HL-60 (cell line): Measurements from ENCODE around the gene RSPH9.

Source experiments
- DNase-seq, 2 experiments: peaks; one replicate each; pipeline ENCODE4 v3.0.0-alpha.2; 2010 to 2020; ENCODE audit warnings: low read depth in 1 of 2, low spot score in 1 of 2
- H3K27ac ChIP-seq: fragments of 250-450 bp; sonication (Bioruptor Pico); replicated peaks from 2 replicates; pipeline ENCODE4 v1.5.1; 2020; ENCODE audit warnings: mild to moderate bottlenecking, moderate library complexity
- H3K27me3 ChIP-seq: fragments of 250-450 bp; sonication (Bioruptor Pico); 2 replicates; pipeline ENCODE4 v1.5.1; 2021; ENCODE audit warnings: mild to moderate bottlenecking, moderate library complexity; ENCODE audit not compliant: insufficient read depth, poor library complexity, severe bottlenecking
- H3K4me3 ChIP-seq: replicated peaks from 2 replicates; pipeline ENCODE4 v1.5.1; 2011; ENCODE audit warnings: mild to moderate bottlenecking, control low read depth, low read length; ENCODE audit not compliant: insufficient read depth
- CTCF ChIP-seq: IDR thresholded peaks from one replicate; pipeline ENCODE4 v1.5.1; 2011; ENCODE audit warnings: low read length, control low read depth, inconsistent platforms; ENCODE audit not compliant: insufficient read depth
- GABPA ChIP-seq: IDR thresholded peaks from 2 replicates; pipeline ENCODE4 v1.6.1; 2012; ENCODE audit warnings: low read depth
- POLR2AphosphoS5 ChIP-seq: IDR thresholded peaks from 2 replicates; pipeline ENCODE4 v1.6.1; 2012; ENCODE audit warnings: low read depth
- SPI1 ChIP-seq: IDR thresholded peaks from 2 replicates; pipeline ENCODE4 v1.6.1; 2012; ENCODE audit warnings: low read depth, mild to moderate bottlenecking, borderline replicate concordance
- TF ChIP-seq, protein P1 (sequence below): IDR thresholded peaks from 2 replicates; pipeline ENCODE4 v1.6.1; 2012; ENCODE audit warnings: low read depth; ENCODE audit not compliant: insufficient replicate concordance

RSPH9 gene

GRCh38 chr6:43625393-43625992 is 19.3 kb upstream of the RSPH9 start:
- TF ChIP-seq, protein P1, sequence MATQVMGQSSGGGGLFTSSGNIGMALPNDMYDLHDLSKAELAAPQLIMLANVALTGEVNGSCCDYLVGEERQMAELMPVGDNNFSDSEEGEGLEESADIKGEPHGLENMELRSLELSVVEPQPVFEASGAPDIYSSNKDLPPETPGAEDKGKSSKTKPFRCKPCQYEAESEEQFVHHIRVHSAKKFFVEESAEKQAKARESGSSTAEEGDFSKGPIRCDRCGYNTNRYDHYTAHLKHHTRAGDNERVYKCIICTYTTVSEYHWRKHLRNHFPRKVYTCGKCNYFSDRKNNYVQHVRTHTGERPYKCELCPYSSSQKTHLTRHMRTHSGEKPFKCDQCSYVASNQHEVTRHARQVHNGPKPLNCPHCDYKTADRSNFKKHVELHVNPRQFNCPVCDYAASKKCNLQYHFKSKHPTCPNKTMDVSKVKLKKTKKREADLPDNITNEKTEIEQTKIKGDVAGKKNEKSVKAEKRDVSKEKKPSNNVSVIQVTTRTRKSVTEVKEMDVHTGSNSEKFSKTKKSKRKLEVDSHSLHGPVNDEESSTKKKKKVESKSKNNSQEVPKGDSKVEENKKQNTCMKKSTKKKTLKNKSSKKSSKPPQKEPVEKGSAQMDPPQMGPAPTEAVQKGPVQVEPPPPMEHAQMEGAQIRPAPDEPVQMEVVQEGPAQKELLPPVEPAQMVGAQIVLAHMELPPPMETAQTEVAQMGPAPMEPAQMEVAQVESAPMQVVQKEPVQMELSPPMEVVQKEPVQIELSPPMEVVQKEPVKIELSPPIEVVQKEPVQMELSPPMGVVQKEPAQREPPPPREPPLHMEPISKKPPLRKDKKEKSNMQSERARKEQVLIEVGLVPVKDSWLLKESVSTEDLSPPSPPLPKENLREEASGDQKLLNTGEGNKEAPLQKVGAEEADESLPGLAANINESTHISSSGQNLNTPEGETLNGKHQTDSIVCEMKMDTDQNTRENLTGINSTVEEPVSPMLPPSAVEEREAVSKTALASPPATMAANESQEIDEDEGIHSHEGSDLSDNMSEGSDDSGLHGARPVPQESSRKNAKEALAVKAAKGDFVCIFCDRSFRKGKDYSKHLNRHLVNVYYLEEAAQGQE: no peak
- no peak for TF ChIP-seq GABPA
- no peak for TF ChIP-seq SPI1
- TF ChIP-seq POLR2AphosphoS5: no peak
- no peak for TF ChIP-seq CTCF

GRCh38 chr6:43627008-43627825 is 17.6 kb upstream of the RSPH9 start:
- peak; percentile 52 to 57 for DNase-seq
- no peak overlapping the region for H3K4me3 ChIP-seq
- peak overlapping the region; percentile 90; the same call in 1 of the 2 replicates for H3K27ac ChIP-seq
- TF ChIP-seq, protein P1: no peak
- TF ChIP-seq SPI1 (no peak), GABPA (no peak), POLR2AphosphoS5 (0 out of 2 replicates have a peak, but pooled peaks have one; percentile 28), CTCF (no peak)
- no peaks in the 10 kb centered on the region for H3K27me3 ChIP-seq

More at GRCh38 chr6:43625393-43625992, 19.3 kb upstream of the RSPH9 start:
- Histone ChIP-seq H3K27me3 (no peaks in the 10 kb centered on the region), H3K4me3 (no peak overlapping the region), H3K27ac (no peak overlapping the region)
- no peak for DNase-seq

GRCh38 chr6:43628393-43629103 is 16.3 kb upstream of the RSPH9 start:
- Histone ChIP-seq H3K27ac (peak overlapping the region; percentile 90), H3K27me3 (no peaks in the 10 kb centered on the region), H3K4me3 (peak overlapping the region; percentile 67)
- TF ChIP-seq, protein P1: no peak
- TF ChIP-seq POLR2AphosphoS5: 0 out of 2 replicates have a peak, but pooled peaks have one; percentile 5
- peak; percentile 56 to 57 for DNase-seq
